HuH-7 (cell line): ENCODE measurements around the gene TMEM38B.
"Not testable (repeated sequence)": the region's sequence is repeated elsewhere in the genome, so short reads cannot be mapped to it uniquely, and the experiment has no call there.

Source experiments
- DNase-seq: peaks from one replicate; pipeline ENCODE4 v3.0.0; 2011; ENCODE audit warnings: low spot score

Gene TMEM38B

GRCh38 chr9:105681724-105682123 is 12.6 kb upstream of the TMEM38B start:
- no peak for DNase-seq

GRCh38 chr9:105683688-105684275 is 10.6 kb upstream of the TMEM38B start:
- DNase-seq = no peak

GRCh38 chr9:105686936-105687335 is 7.4 kb upstream of the TMEM38B start:
- no peak for DNase-seq

GRCh38 chr9:105690742-105691141 is 3.6 kb upstream of the TMEM38B start:
- DNase-seq = peak; percentile 66

GRCh38 chr9:105693435-105694189 is 729 bp upstream of the TMEM38B start:
- DNase-seq = no peak

GRCh38 chr9:105694848-105695581 is 674 bp downstream of the TMEM38B start:
- peak; percentile 69 for DNase-seq

GRCh38 chr9:105696219-105696793 is 2.0 kb downstream of the TMEM38B start:
- DNase-seq = no peak

- DNase-seq = no peak
These were observed 3.5 kb downstream of the TMEM38B start for GRCh38 chr9:105697871-105698270.

GRCh38 chr9:105698348-105698870 is 4.1 kb downstream of the TMEM38B start:
- DNase-seq = no peak

GRCh38 chr9:105700668-105701067 is 6.3 kb downstream of the TMEM38B start:
- DNase-seq = peak; percentile 49

- DNase-seq = no peak
These were observed 6.8 kb downstream of the TMEM38B start for GRCh38 chr9:105701145-105701544.

- no peak for DNase-seq
These were observed 7.9 kb downstream of the TMEM38B start for GRCh38 chr9:105702207-105702606.

- DNase-seq = not testable (repeated sequence)
These were observed 9.3 kb downstream of the TMEM38B start for GRCh38 chr9:105703638-105704037.

GRCh38 chr9:105706156-105706555 is 11.8 kb downstream of the TMEM38B start:
- no peak for DNase-seq

GRCh38 chr9:105708405-105708804 is 14.1 kb downstream of the TMEM38B start:
- no peak for DNase-seq

- DNase-seq = no peak
These were observed 16.3 kb downstream of the TMEM38B start for GRCh38 chr9:105710638-105711037.

- no peak for DNase-seq
These were observed 17.5 kb downstream of the TMEM38B start for GRCh38 chr9:105711867-105712266.

GRCh38 chr9:105712297-105712696 is 18.0 kb downstream of the TMEM38B start:
- DNase-seq = no peak

GRCh38 chr9:105712773-105713172 is 18.4 kb downstream of the TMEM38B start:
- no peak for DNase-seq

GRCh38 chr9:105713260-105714019 is 19.1 kb downstream of the TMEM38B start:
- DNase-seq = no peak

GRCh38 chr9:105714020-105714331 is 19.6 kb downstream of the TMEM38B start:
- DNase-seq = no peak

- DNase-seq = no peak
These were observed 21.8 kb downstream of the TMEM38B start for GRCh38 chr9:105716146-105716545.
